Stimulated activated naive CD8-positive, alpha-beta T cell treated with anti-CD3 and anti-CD28 coated beads, Interleukin-15, amount 100 ng/mL, for 72 hours (primary cell): Measurements from ENCODE around the gene DHRSX.
"Not testable (repeated sequence)": the region's sequence is repeated elsewhere in the genome, so short reads cannot be mapped to it uniquely, and the experiment has no call there.

ENCODE experiments used
- ATAC-seq: fragments of 150-1000 bp; cut with Tn5 transposase; 2 replicates; pipeline ENCODE4 v1.10.0; 2021; ENCODE audit warnings: mild to moderate bottlenecking, moderate library complexity
- DNase-seq, 2 donors: peaks; one replicate each; pipeline ENCODE4 v3.0.0; 2021 to 2022
- H3K27ac Mint-ChIP-seq, 2 donors: one replicate each; pipeline ENCODE4 v1.8.0; 2022; ENCODE audit warnings: mild to moderate bottlenecking in 2 of 2, mixed read lengths in 2 of 2, moderate library complexity in 2 of 2
- H3K27me3 Mint-ChIP-seq: one replicate; pipeline ENCODE4 v1.8.0; 2022; ENCODE audit warnings: mixed read lengths
- H3K4me1 Mint-ChIP-seq: one replicate; pipeline ENCODE4 v1.8.0; 2022; ENCODE audit warnings: mild to moderate bottlenecking, mixed read lengths
- H3K4me3 Mint-ChIP-seq, 2 donors: one replicate each; pipeline ENCODE4 v1.8.0; 2022; ENCODE audit warnings: mild to moderate bottlenecking in 2 of 2, mixed read lengths in 2 of 2, moderate library complexity in 1 of 2
- H3K9me3 Mint-ChIP-seq, 2 donors: one replicate each; pipeline ENCODE4 v1.8.0; 2022; ENCODE audit warnings: mixed read lengths in 2 of 2

Gene DHRSX

GRCh38 chrX:2500803-2501558 lies at the start of gene DHRSX, which contains the start of gene ZBED1:
DHRSX (minus strand) TSS chrX:2500976; CDS start chrX:2500925, 51 bp downstream.
ZBED1 (minus strand) TSS chrX:2500976; CDS start chrX:2490719, 10,257 bp downstream.
- Mint-ChIP-seq H3K27ac (peak within 1 kb of the TSS; percentile 97), H3K4me3 (peak within 1 kb of the TSS; percentile 81 to 85), H3K4me1 (peaks cover 33% of the 10 kb centered on the region), H3K27me3 (no peaks in the 10 kb centered on the region), H3K9me3 (no peaks in the 10 kb centered on the region)
- DNase-seq (peak; percentile 47 to 63), ATAC-seq (peak; percentile 76)

- Mint-ChIP-seq H3K4me3 (no peak overlapping the region), H3K27ac (no peak overlapping the region), H3K27me3 (peaks cover 9% of the 10 kb centered on the region), H3K9me3 (peaks cover 13 to 17% of the 10 kb centered on the region in 2 donors), H3K4me1 (no peaks in the 10 kb centered on the region)
- no peak for DNase-seq
- no peak for ATAC-seq
These were observed 49.1 kb upstream of the DHRSX start for GRCh38 chrX:2549876-2550275.

GRCh38 chrX:2548711-2549423 lies 48.1 kb upstream of the DHRSX start:
- no peak for ATAC-seq

GRCh38 chrX:2547736-2548135 lies 47.0 kb upstream of the DHRSX start:
- no peak for ATAC-seq
- DNase-seq = no peak
- Mint-ChIP-seq H3K4me1 (no peaks in the 10 kb centered on the region), H3K27me3 (peaks cover 13% of the 10 kb centered on the region), H3K4me3 (no peak overlapping the region), H3K9me3 (peaks cover 12 to 13% of the 10 kb centered on the region in 2 donors), H3K27ac (no peak overlapping the region)

More at GRCh38 chrX:2548711-2549423, 48.1 kb upstream of the DHRSX start:
- no peak for DNase-seq
- H3K4me1 Mint-ChIP-seq = no peaks in the 10 kb centered on the region
- H3K9me3 Mint-ChIP-seq = peaks cover 12 to 13% of the 10 kb centered on the region in 2 donors
- H3K27ac Mint-ChIP-seq = no peak overlapping the region
- H3K27me3 Mint-ChIP-seq = peaks cover 13% of the 10 kb centered on the region
- H3K4me3 Mint-ChIP-seq = no peak overlapping the region

GRCh38 chrX:2546496-2546895 lies 45.7 kb upstream of the DHRSX start:
- Mint-ChIP-seq H3K4me3 (no peak overlapping the region), H3K27ac (no peak overlapping the region), H3K27me3 (peaks cover 7% of the 10 kb centered on the region), H3K4me1 (no peaks in the 10 kb centered on the region), H3K9me3 (peaks cover 12 to 13% of the 10 kb centered on the region in 2 donors)
- ATAC-seq (no peak), DNase-seq (no peak)

GRCh38 chrX:2545144-2545543 lies 44.4 kb upstream of the DHRSX start:
- no peak overlapping the region for H3K27ac Mint-ChIP-seq
- H3K4me3 Mint-ChIP-seq = no peak overlapping the region
- H3K27me3 Mint-ChIP-seq = peaks cover 7% of the 10 kb centered on the region
- no peak for ATAC-seq
- peaks cover 12 to 13% of the 10 kb centered on the region in 2 donors for H3K9me3 Mint-ChIP-seq
- no peak for DNase-seq
- no peaks in the 10 kb centered on the region for H3K4me1 Mint-ChIP-seq

GRCh38 chrX:2542826-2543521 lies 42.2 kb upstream of the DHRSX start:
- peaks cover 12 to 13% of the 10 kb centered on the region in 2 donors for H3K9me3 Mint-ChIP-seq
- H3K27ac Mint-ChIP-seq = no peak overlapping the region
- ATAC-seq (no peak), DNase-seq (no peak)
- no peaks in the 10 kb centered on the region for H3K4me1 Mint-ChIP-seq
- H3K27me3 Mint-ChIP-seq = peaks cover 9% of the 10 kb centered on the region
- H3K4me3 Mint-ChIP-seq = no peak overlapping the region

GRCh38 chrX:2541603-2542002 lies 40.8 kb upstream of the DHRSX start:
- no peaks in the 10 kb centered on the region for H3K4me1 Mint-ChIP-seq
- no peak for ATAC-seq
- DNase-seq = no peak
- H3K4me3 Mint-ChIP-seq = no peak overlapping the region
- no peak overlapping the region for H3K27ac Mint-ChIP-seq
- H3K27me3 Mint-ChIP-seq = peaks cover 15% of the 10 kb centered on the region
- peaks cover 10 to 13% of the 10 kb centered on the region in 2 donors for H3K9me3 Mint-ChIP-seq

GRCh38 chrX:2540426-2540947 lies 39.7 kb upstream of the DHRSX start:
- Mint-ChIP-seq H3K9me3 (peaks cover 0 to 3% of the 10 kb centered on the region in 2 donors), H3K27ac (no peak overlapping the region), H3K4me1 (no peaks in the 10 kb centered on the region), H3K4me3 (no peak overlapping the region), H3K27me3 (peaks cover 15% of the 10 kb centered on the region)
- no peak for DNase-seq
- no peak for ATAC-seq

GRCh38 chrX:2539586-2539985 lies 38.8 kb upstream of the DHRSX start:
- ATAC-seq (no peak), DNase-seq (no peak)
- H3K4me1 Mint-ChIP-seq = no peaks in the 10 kb centered on the region
- no peak overlapping the region for H3K27ac Mint-ChIP-seq
- no peaks in the 10 kb centered on the region for H3K9me3 Mint-ChIP-seq
- peaks cover 15% of the 10 kb centered on the region for H3K27me3 Mint-ChIP-seq
- no peak overlapping the region for H3K4me3 Mint-ChIP-seq

GRCh38 chrX:2538031-2538757 lies 37.4 kb upstream of the DHRSX start:
- no peak overlapping the region for H3K4me3 Mint-ChIP-seq
- no peak for ATAC-seq
- H3K27ac Mint-ChIP-seq = no peak overlapping the region
- no peaks in the 10 kb centered on the region for H3K9me3 Mint-ChIP-seq
- H3K27me3 Mint-ChIP-seq = peaks cover 8% of the 10 kb centered on the region
- DNase-seq = no peak
- no peaks in the 10 kb centered on the region for H3K4me1 Mint-ChIP-seq

- Mint-ChIP-seq H3K4me1 (no peaks in the 10 kb centered on the region), H3K27me3 (peaks cover 8% of the 10 kb centered on the region), H3K27ac (no peak overlapping the region), H3K9me3 (no peaks in the 10 kb centered on the region), H3K4me3 (no peak overlapping the region)
- ATAC-seq (no peak), DNase-seq (no peak)
These were observed 36.2 kb upstream of the DHRSX start for GRCh38 chrX:2536974-2537373.

- H3K4me3 Mint-ChIP-seq = no peak overlapping the region
- no peak overlapping the region for H3K27ac Mint-ChIP-seq
- H3K4me1 Mint-ChIP-seq = no peaks in the 10 kb centered on the region
- H3K9me3 Mint-ChIP-seq = no peaks in the 10 kb centered on the region
- ATAC-seq = no peak
- no peak for DNase-seq
- peaks cover 8% of the 10 kb centered on the region for H3K27me3 Mint-ChIP-seq
These were observed 35.4 kb upstream of the DHRSX start for GRCh38 chrX:2536141-2536540.

GRCh38 chrX:2534261-2535021 lies 33.7 kb upstream of the DHRSX start:
- not testable (repeated sequence) for ATAC-seq, H3K9me3 Mint-ChIP-seq, H3K27me3 Mint-ChIP-seq, H3K4me3 Mint-ChIP-seq, H3K27ac Mint-ChIP-seq, H3K4me1 Mint-ChIP-seq, DNase-seq
